ENCODE data around the gene NOL11.
"Not testable (repeated sequence)": the region's sequence is repeated elsewhere in the genome, so short reads cannot be mapped to it uniquely, and the experiment has no call there.

DNA sequence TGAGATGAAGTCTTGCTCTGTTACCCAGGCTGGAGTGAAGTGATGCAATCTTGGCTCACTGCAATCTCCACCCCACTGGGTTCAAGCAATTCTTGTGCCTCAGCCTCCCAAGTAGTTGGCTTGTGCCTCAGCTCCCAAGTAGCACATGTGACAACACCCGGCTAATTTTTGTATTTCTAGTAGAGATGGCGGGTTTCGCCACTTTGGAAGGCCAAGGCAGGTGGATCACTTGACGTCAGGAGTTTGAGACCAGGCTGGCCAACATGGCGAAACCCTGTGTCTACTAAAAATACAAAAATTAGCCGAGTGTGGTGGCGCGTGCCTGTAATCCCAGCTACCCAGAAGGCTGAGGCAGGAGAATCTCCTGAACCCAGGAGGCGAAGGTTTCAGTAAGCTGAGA lies 39.0 kb downstream of the NOL11 start:
- TF ChIP-seq, protein P1, sequence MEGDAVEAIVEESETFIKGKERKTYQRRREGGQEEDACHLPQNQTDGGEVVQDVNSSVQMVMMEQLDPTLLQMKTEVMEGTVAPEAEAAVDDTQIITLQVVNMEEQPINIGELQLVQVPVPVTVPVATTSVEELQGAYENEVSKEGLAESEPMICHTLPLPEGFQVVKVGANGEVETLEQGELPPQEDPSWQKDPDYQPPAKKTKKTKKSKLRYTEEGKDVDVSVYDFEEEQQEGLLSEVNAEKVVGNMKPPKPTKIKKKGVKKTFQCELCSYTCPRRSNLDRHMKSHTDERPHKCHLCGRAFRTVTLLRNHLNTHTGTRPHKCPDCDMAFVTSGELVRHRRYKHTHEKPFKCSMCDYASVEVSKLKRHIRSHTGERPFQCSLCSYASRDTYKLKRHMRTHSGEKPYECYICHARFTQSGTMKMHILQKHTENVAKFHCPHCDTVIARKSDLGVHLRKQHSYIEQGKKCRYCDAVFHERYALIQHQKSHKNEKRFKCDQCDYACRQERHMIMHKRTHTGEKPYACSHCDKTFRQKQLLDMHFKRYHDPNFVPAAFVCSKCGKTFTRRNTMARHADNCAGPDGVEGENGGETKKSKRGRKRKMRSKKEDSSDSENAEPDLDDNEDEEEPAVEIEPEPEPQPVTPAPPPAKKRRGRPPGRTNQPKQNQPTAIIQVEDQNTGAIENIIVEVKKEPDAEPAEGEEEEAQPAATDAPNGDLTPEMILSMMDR (conservative IDR thresholded peaks at IDR 0.05; ENCODE audit: low read depth, low read length) = not testable (repeated sequence)
- TF ChIP-seq RAD21 (IDR thresholded peaks at IDR 0.05; ENCODE audit: low read length) = not testable (repeated sequence)
